Glutamatergic neuron (in vitro differentiated cells): ENCODE results near the gene HIPK2. TPM values are rescaled to one million over a fixed set of nuclear protein-coding genes. Genes with fewer than 3 reads are reported as not detected.
A peak's percentile ranks its signal among the peaks of the same experiment; 100 is the strongest.

Source experiments
- DNase-seq: peaks from one replicate; pipeline ENCODE4 v3.0.0; 2022
- H3K27ac Mint-ChIP-seq: one replicate; pipeline ENCODE4 v1.8.0; 2020; ENCODE audit warnings: mild to moderate bottlenecking, mixed read lengths, inconsistent platforms; ENCODE audit not compliant: unreplicated experiment
- H3K27me3 Mint-ChIP-seq: one replicate; pipeline ENCODE4 v1.8.0; 2020; ENCODE audit warnings: mild to moderate bottlenecking, moderate library complexity, mixed read lengths, inconsistent platforms; ENCODE audit not compliant: unreplicated experiment
- H3K36me3 Mint-ChIP-seq: one replicate; pipeline ENCODE4 v1.8.0; 2020; ENCODE audit warnings: mild to moderate bottlenecking, mixed read lengths, inconsistent platforms; ENCODE audit not compliant: unreplicated experiment
- H3K4me1 Mint-ChIP-seq: one replicate; pipeline ENCODE4 v1.8.0; 2020; ENCODE audit warnings: mild to moderate bottlenecking, low read depth, mixed read lengths, inconsistent platforms; ENCODE audit not compliant: unreplicated experiment
- H3K4me3 Mint-ChIP-seq: one replicate; pipeline ENCODE4 v1.8.0; 2020; ENCODE audit warnings: mild to moderate bottlenecking, mixed read lengths, inconsistent platforms; ENCODE audit not compliant: unreplicated experiment
- H3K9me3 Mint-ChIP-seq: one replicate; pipeline ENCODE4 v1.8.0; 2020; ENCODE audit warnings: mild to moderate bottlenecking, moderate library complexity, mixed read lengths, inconsistent platforms; ENCODE audit not compliant: unreplicated experiment
- total RNA-seq: library from RNA; stranded (reverse); fragmentation: NEBNext Ultra II Directional; extraction: Animal tissue kit (Norgen Biotek cat#: 25700); gene quantifications from one replicate; pipeline ENCODE4 v1.2.1, GENCODE V29; 2021; ENCODE audit not compliant: unreplicated experiment
- TF ChIP-seq, protein P1 (sequence below): fragments of 200-600 bp; sonication (generic); IDR thresholded peaks from one replicate; pipeline ENCODE4 v1.5.0; 2021; ENCODE audit not compliant: partially characterized antibody, unreplicated experiment

HIPK2 gene
- total RNA-seq, 1 donor from 2014 or later: 36.9 TPM

DNA sequence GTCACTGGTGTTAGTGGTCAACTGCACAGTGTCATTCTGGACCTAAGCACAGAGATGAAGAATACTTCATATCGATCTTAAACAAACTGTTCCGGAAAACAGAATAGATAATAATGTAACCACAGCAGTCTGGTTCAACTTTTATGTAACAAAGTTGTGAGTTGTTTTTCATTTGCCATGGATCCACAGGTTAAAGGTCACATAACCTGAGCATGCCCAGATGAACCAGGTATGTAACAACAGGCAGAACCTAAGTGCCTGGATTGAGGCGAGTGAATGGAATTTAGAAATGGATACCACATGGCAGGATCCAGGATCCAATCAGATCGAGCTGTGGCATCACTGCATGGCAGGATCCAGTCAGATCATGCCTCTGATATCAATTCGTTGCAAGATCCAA is 167.2 kb downstream of the HIPK2 start:
- H3K4me1 Mint-ChIP-seq: no peaks in the 10 kb centered on the region
- TF ChIP-seq, protein P1, sequence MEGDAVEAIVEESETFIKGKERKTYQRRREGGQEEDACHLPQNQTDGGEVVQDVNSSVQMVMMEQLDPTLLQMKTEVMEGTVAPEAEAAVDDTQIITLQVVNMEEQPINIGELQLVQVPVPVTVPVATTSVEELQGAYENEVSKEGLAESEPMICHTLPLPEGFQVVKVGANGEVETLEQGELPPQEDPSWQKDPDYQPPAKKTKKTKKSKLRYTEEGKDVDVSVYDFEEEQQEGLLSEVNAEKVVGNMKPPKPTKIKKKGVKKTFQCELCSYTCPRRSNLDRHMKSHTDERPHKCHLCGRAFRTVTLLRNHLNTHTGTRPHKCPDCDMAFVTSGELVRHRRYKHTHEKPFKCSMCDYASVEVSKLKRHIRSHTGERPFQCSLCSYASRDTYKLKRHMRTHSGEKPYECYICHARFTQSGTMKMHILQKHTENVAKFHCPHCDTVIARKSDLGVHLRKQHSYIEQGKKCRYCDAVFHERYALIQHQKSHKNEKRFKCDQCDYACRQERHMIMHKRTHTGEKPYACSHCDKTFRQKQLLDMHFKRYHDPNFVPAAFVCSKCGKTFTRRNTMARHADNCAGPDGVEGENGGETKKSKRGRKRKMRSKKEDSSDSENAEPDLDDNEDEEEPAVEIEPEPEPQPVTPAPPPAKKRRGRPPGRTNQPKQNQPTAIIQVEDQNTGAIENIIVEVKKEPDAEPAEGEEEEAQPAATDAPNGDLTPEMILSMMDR: no peak
- H3K27me3 Mint-ChIP-seq: no peaks in the 10 kb centered on the region
- H3K27ac Mint-ChIP-seq: no peak overlapping the region
- no peaks in the 10 kb centered on the region for H3K9me3 Mint-ChIP-seq
- no peak for DNase-seq
- H3K4me3 Mint-ChIP-seq: no peak overlapping the region
- H3K36me3 Mint-ChIP-seq: peaks cover 6% of the 10 kb centered on the region

- Mint-ChIP-seq H3K4me3 (no peak overlapping the region), H3K27ac (no peak overlapping the region), H3K36me3 (peaks cover 6% of the 10 kb centered on the region), H3K27me3 (no peaks in the 10 kb centered on the region), H3K9me3 (peaks cover 2% of the 10 kb centered on the region), H3K4me1 (no peaks in the 10 kb centered on the region)
- DNase-seq: no peak
- TF ChIP-seq, protein P1: no peak
Measured at GRCh38 chr7:139603896-139604295, 173.9 kb downstream of the HIPK2 start.

- Mint-ChIP-seq H3K4me1 (no peaks in the 10 kb centered on the region), H3K27ac (no peak overlapping the region), H3K36me3 (peaks cover 6% of the 10 kb centered on the region), H3K9me3 (peaks cover 2% of the 10 kb centered on the region), H3K27me3 (no peaks in the 10 kb centered on the region), H3K4me3 (no peak overlapping the region)
- TF ChIP-seq, protein P1: no peak
- DNase-seq: no peak
Measured at GRCh38 chr7:139603282-139603681, 174.5 kb downstream of the HIPK2 start.

DNA sequence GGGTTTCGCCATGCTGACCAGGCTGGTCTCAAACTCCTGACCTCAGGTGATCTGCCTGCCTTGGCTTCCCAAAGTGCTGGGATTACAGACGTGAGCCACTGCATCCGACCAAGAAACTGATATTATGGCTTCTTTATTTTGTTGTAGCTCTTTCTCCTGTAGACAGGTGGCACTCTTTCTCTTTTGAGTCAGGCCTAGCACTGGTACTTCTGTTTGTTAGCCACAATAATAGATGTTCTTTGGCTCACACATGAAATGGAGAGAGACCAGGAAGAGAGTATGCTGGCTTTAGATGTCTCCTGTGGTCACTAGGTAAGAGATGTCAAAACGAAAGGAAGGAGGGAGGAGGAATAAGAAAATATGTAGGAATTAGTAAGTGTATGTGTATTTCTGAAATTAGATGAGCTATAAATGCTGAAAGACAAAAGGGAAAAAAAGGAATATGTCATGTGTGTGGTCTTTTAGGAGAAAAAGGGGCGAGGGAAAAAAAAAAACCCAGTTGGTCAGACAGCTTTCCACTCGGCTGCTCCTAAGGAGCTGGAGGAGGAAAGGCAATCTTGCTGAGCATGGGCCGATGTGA is 175.6 kb downstream of the HIPK2 start:
- DNase-seq: no peak
- H3K4me3 Mint-ChIP-seq: no peak overlapping the region
- no peaks in the 10 kb centered on the region for H3K27me3 Mint-ChIP-seq
- H3K27ac Mint-ChIP-seq: no peak overlapping the region
- H3K36me3 Mint-ChIP-seq: peaks cover 5% of the 10 kb centered on the region
- H3K4me1 Mint-ChIP-seq: no peaks in the 10 kb centered on the region
- TF ChIP-seq, protein P1: peak; percentile 70
- H3K9me3 Mint-ChIP-seq: peaks cover 2% of the 10 kb centered on the region

GRCh38 chr7:139601176-139601575 is 176.6 kb downstream of the HIPK2 start:
- H3K27ac Mint-ChIP-seq: no peak overlapping the region
- H3K4me3 Mint-ChIP-seq: no peak overlapping the region
- TF ChIP-seq, protein P1: no peak
- no peaks in the 10 kb centered on the region for H3K4me1 Mint-ChIP-seq
- no peak for DNase-seq
- H3K9me3 Mint-ChIP-seq: peaks cover 2% of the 10 kb centered on the region
- H3K27me3 Mint-ChIP-seq: no peaks in the 10 kb centered on the region
- H3K36me3 Mint-ChIP-seq: no peaks in the 10 kb centered on the region
